ENCODE results near the gene DOK4.
A peak's percentile ranks its signal among the peaks of the same experiment; 100 is the strongest.

DOK4 gene

GRCh38 chr16:57485916-57486857 lies at the start of gene DOK4:
DOK4 (minus strand) TSS chr16:57486493; CDS start chr16:57479507, 6,986 bp downstream.
- ATAC-seq: peak; percentile 97 to 98

- ATAC-seq: peak; percentile 85 to 88
Measured at GRCh38 chr16:57535680-57536305, 49.5 kb upstream of the DOK4 start.

- ATAC-seq: no peak
Measured at GRCh38 chr16:57534881-57535658, 48.8 kb upstream of the DOK4 start.

GRCh38 chr16:57534337-57534880 lies 48.1 kb upstream of the DOK4 start:
- no peak for ATAC-seq

GRCh38 chr16:57533431-57534336 lies 47.4 kb upstream of the DOK4 start:
- ATAC-seq: no peak

- no peak for ATAC-seq
Measured at GRCh38 chr16:57532266-57532625, 46.0 kb upstream of the DOK4 start.

GRCh38 chr16:57531635-57532265 lies 45.5 kb upstream of the DOK4 start:
- ATAC-seq: no peak

GRCh38 chr16:57531253-57531575 lies 44.9 kb upstream of the DOK4 start:
- ATAC-seq: no peak

GRCh38 chr16:57530522-57531252 lies 44.4 kb upstream of the DOK4 start:
- no peak for ATAC-seq

- ATAC-seq: peak; percentile 93 to 94
Measured at GRCh38 chr16:57530104-57530521, 43.8 kb upstream of the DOK4 start.

- ATAC-seq: peak in 1 of 2 donors; percentile 2
Measured at GRCh38 chr16:57529391-57530103, 43.3 kb upstream of the DOK4 start.

GRCh38 chr16:57528499-57529390 lies 42.5 kb upstream of the DOK4 start:
- no peak for ATAC-seq

GRCh38 chr16:57527610-57528360 lies 41.5 kb upstream of the DOK4 start:
- ATAC-seq: no peak

- ATAC-seq: no peak
Measured at GRCh38 chr16:57527027-57527426, 40.7 kb upstream of the DOK4 start.

GRCh38 chr16:57526498-57526897 lies 40.2 kb upstream of the DOK4 start:
- no peak for ATAC-seq

- no peak for ATAC-seq
Measured at GRCh38 chr16:57525761-57526160, 39.5 kb upstream of the DOK4 start.

- ATAC-seq: no peak
Measured at GRCh38 chr16:57522960-57523359, 36.7 kb upstream of the DOK4 start.

- ATAC-seq: peak; percentile 86 to 94
Measured at GRCh38 chr16:57519796-57520360, 33.6 kb upstream of the DOK4 start.
